Upper lobe of left lung (tissue), 6 donors: ENCODE data around the gene BAG5. TPM values are rescaled to one million over a fixed set of nuclear protein-coding genes. Genes with fewer than 3 reads are reported as not detected.

ENCODE experiments used
- ATAC-seq, 2 donors: fragments of 200-7000 bp; cut with Tn5 transposase; one replicate each; pipeline ENCODE4 v1.9.1; 2022; ENCODE audit warnings: mild to moderate bottlenecking in 2 of 2, moderate library complexity in 2 of 2; ENCODE audit not compliant: low FRiP score in 2 of 2
- DNase-seq, 2 donors: peaks; one replicate each; pipeline ENCODE4 v3.0.0-alpha.2; 2019 to 2020
- H3K27ac ChIP-seq, 4 donors: fragments of 200-600 bp; sonication (generic); one replicate each; pipeline ENCODE4 v1.5.1; 2016 to 2019
- H3K27me3 ChIP-seq, 4 donors: fragments of 200-600 bp; sonication (generic); one replicate each; pipeline ENCODE4 v1.5.1; 2017 to 2019
- H3K36me3 ChIP-seq, 4 donors: fragments of 200-600 bp; sonication (generic); one replicate each; pipeline ENCODE4 v1.5.1; 2016 to 2019
- H3K4me1 ChIP-seq, 4 donors: fragments of 200-600 bp; sonication (generic); one replicate each; pipeline ENCODE4 v1.5.1; 2018 to 2019
- H3K4me3 ChIP-seq, 4 donors: fragments of 200-600 bp; sonication (generic); one replicate each; pipeline ENCODE4 v1.5.1; 2017 to 2019; ENCODE audit warnings: mild to moderate bottlenecking in 2 of 4, moderate library complexity in 1 of 4
- H3K9me3 ChIP-seq, 4 donors: fragments of 200-600 bp; sonication (generic); one replicate each; pipeline ENCODE4 v1.5.1; 2018 to 2019
- EP300 ChIP-seq, 4 donors: sonication (generic); formaldehyde crosslinking; IDR thresholded peaks; one replicate each; pipeline ENCODE4 v1.5.1; 2017; ENCODE audit warnings: antibody characterized with exemption in 4 of 4, control low read depth in 2 of 4
- POLR2A ChIP-seq, 4 donors: fragments of 450-650 bp; IDR thresholded peaks; one replicate each; pipeline ENCODE4 v1.5.1; 2016 to 2017; ENCODE audit warnings: antibody characterized with exemption in 4 of 4, mild to moderate bottlenecking in 2 of 4
- POLR2AphosphoS5 ChIP-seq, 2 donors: sonication (generic); formaldehyde crosslinking; IDR thresholded peaks; one replicate each; pipeline ENCODE4 v1.5.1; 2017; ENCODE audit warnings: antibody characterized with exemption in 2 of 2
- WGBS, 2 donors: methylation state at CpG; one replicate each; pipeline ENCODE4 v1.1.5; 2017 to 2018; 5-methylcytosine and 5-hydroxymethylcytosine counted together
- total RNA-seq, 6 donors: library from RNA; depleted of rRNA in 4 of 6; stranded (reverse); fragments of >200 nt in 4 of 6; gene quantifications; one replicate each; pipeline versions ENCODE4 v1.1.0 to v1.2.1, GENCODE V29; 2016 to 2021
- TF ChIP-seq, protein P1 (sequence below), 6 experiments: fragments of 450-650 bp in 4 of 6; fragments of 200-600 bp in 2 of 6; sonication (generic) in 2 of 6; IDR thresholded peaks; one replicate each; pipeline ENCODE4 v1.5.1; 2016 to 2019; ENCODE audit warnings: antibody characterized with exemption in 6 of 6
- donor health status: DM: no; HTN: no; CAD: no; lungs with moderate emphysema.
- donor health status: DM: no; HTN: yes; CAD: no; lungs with severe emphysema.

BAG5 gene
- total RNA-seq, 6 donors from 2014 or later: 12.6 to 36.9 (median 27.1) TPM

DNA sequence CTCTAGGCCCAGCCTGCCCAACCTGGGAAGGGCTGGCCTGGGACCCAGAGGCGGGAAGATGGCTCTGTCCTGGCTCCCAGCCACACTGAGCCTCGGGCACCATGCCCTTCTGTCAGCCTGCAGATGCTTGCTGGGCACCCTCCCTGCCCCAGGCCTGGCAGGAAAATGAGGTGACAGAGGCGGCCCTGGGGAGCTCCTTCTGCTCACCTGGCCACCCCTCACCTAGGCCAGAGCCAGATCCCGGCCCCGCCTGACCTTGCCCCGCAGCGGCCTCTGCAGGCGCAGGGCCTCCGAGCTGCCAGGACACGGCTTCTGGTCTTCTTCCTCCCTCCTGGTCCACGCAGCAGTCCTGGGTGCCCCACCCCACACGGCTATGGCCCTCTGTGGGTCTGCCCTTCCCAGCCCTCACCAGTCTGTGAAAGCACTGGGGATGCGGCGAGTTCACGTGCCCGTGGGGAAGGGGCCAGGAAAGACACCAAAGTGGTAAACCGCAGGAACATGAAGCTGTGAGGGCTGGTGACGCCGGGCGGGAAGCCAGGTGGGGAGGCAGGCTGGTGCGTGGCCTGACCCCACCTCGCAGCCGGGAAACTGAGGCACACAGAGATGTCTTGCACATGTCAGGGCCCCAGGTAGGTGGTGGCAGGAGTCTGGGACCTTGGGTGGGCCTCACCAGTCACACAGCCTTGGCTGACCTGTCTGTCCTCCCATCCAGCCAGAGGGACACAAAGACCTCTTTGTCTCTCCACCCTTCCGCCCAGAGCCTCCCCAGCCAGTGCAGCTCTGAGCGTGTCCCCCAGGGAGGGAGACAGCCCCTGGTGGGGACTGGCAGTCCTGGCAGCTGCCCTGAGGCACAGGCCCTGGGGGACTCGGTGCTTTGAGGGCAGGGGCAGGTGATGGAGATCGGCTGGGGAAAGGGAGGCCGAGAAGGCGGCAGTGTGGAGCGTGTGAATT lies 12.8 kb downstream of the BAG5 start:
- DNase-seq (peak in 1 of 2 donors; percentile 82), ATAC-seq (no peak)
- Histone ChIP-seq H3K36me3 (peaks cover 0 to under 1% (median 0%) of the 10 kb centered on the region in 4 donors), H3K27ac (peak overlapping the region in 3 of 4 donors; percentile 80 to 85 (median 80)), H3K4me1 (peaks cover 15 to 39% (median 18%) of the 10 kb centered on the region in 4 donors), H3K27me3 (no peaks in the 10 kb centered on the region), H3K4me3 (peak overlapping the region in 1 of 4 donors; percentile 35), H3K9me3 (no peaks in the 10 kb centered on the region)
- TF ChIP-seq POLR2A (IDR thresholded peaks at IDR 0.05) (no peak), POLR2AphosphoS5 (IDR thresholded peaks at IDR 0.05) (no peak), EP300 (IDR thresholded peaks at IDR 0.05) (no peak)
- TF ChIP-seq, protein P1, sequence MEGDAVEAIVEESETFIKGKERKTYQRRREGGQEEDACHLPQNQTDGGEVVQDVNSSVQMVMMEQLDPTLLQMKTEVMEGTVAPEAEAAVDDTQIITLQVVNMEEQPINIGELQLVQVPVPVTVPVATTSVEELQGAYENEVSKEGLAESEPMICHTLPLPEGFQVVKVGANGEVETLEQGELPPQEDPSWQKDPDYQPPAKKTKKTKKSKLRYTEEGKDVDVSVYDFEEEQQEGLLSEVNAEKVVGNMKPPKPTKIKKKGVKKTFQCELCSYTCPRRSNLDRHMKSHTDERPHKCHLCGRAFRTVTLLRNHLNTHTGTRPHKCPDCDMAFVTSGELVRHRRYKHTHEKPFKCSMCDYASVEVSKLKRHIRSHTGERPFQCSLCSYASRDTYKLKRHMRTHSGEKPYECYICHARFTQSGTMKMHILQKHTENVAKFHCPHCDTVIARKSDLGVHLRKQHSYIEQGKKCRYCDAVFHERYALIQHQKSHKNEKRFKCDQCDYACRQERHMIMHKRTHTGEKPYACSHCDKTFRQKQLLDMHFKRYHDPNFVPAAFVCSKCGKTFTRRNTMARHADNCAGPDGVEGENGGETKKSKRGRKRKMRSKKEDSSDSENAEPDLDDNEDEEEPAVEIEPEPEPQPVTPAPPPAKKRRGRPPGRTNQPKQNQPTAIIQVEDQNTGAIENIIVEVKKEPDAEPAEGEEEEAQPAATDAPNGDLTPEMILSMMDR (IDR thresholded peaks at IDR 0.05): no peak
- WGBS, 2 donors: 87 to 93% methylated on average over 23 to 29 of the region's 30 CpGs

DNA sequence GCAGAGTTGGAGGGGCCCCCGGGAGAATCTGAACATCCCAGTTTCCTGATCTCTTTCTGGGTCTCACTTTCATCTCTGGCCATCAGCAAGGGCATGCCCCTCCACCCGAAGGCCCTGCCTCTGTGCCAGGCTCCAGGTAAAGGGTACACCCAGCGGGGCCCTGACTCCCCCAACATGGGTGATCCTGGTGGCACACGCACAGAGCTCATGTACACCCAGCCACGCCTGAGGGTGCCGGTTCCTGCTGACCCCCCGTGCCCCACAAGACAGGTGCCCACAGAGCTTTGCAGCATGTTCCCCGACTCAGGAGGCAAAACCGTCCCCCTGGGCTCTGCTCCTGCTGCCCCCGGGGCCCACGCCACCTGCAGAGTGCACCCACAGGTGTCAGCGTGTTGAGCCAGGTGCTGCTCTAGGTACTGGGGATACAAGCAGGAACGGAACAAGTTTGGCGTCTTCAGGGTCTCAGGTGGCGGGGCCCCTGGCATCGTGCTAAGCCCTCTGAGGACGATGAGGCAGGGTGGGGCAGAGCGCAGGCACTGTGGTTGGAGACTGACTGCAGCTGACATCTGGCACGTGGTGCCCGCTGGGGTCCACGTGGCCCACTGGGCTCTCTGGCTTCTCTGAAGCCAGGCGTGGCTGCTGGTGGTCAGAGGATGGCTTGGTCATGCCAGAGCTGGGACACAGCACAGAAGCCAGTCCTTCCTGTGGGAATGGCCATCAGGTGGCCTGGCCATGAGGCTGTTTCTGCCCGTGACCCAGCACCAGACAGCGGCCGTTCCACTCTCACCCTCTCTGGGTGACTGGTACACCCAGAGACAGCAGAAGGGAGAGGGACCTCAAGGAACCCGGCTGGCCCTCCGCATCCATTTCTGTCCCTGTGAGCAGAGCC lies 13.8 kb downstream of the BAG5 start:
- whole genome bisulfite sequencing, 2 donors: 90 to 94% methylated on average over 13 to 27 of the region's 27 CpGs
- TF ChIP-seq, protein P1 (IDR thresholded peaks at IDR 0.05): no peak
- TF ChIP-seq EP300 (IDR thresholded peaks at IDR 0.05): no peak
- Histone ChIP-seq H3K36me3 (no peaks in the 10 kb centered on the region), H3K9me3 (no peaks in the 10 kb centered on the region), H3K27ac (peak overlapping the region in 1 of 4 donors; percentile 85), H3K4me1 (peaks cover 20 to 48% (median 25%) of the 10 kb centered on the region in 4 donors), H3K4me3 (no peak overlapping the region), H3K27me3 (no peaks in the 10 kb centered on the region)
- DNase-seq: peak in 1 of 2 donors; percentile 67
- no peak for ATAC-seq

DNA sequence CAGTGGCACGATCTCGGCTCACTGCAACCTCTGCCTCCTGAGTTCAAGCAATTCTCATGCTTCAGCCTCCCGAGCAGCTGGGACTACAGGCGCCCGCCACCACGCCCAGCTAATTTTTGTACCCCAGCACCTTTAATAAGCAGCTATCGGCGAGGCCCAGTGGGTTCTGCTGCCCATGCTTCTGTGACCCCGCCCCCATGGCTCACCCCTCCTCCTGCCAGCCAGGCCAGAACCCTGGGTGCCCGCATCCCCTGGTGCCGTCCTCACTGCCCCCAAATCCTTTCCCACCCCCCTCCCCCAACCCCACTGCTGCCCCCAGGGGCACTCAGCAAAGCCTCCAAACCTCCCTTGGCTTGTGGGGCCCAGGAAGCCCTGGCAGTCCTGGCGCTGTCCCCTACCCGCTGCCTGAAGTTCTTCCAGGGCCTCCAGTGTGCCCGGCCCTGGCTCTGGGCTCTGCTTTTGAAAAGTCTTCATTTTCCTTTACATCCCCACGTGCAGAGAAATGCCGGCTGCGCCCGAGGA lies 14.5 kb downstream of the BAG5 start:
- Histone ChIP-seq H3K27ac (no peak overlapping the region), H3K4me1 (peaks cover 27 to 55% (median 32%) of the 10 kb centered on the region in 4 donors), H3K9me3 (no peaks in the 10 kb centered on the region), H3K27me3 (no peaks in the 10 kb centered on the region), H3K4me3 (no peak overlapping the region), H3K36me3 (no peaks in the 10 kb centered on the region)
- ATAC-seq (no peak), DNase-seq (peak in 1 of 2 donors; percentile 67)
- 89 to 94% methylated on average over 16 to 18 of the region's 18 CpGs for WGBS, 2 donors
- no peak for TF ChIP-seq EP300 (IDR thresholded peaks at IDR 0.05)
- no peak for TF ChIP-seq POLR2A (IDR thresholded peaks at IDR 0.05)
- TF ChIP-seq POLR2AphosphoS5 (IDR thresholded peaks at IDR 0.05): no peak
- TF ChIP-seq, protein P1 (IDR thresholded peaks at IDR 0.05): no peak

DNA sequence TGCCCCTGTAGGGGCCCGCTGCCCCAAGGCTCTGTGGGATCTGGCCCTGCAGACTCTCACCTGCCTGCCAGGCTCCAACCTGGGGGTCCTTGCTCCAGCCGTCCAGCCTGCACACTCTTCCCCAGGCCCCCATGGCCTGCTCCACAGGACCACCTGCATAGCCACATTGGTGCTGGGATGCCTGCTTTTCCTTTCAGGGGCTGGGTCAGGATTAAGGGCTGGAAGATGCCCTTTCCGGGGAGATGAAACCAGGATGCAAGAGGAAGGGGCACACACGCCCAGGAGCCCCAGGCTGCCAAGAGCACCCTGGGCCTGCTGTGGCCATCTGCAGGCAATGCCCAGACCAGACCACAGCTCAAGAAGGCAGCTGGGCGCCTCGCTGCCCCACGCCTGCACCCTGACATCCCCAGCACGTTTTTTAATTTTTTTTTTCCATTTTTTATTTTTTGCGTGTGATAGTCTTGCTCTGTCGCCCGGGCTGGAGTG lies 15.0 kb downstream of the BAG5 start:
- no peak for DNase-seq
- Histone ChIP-seq H3K4me1 (peaks cover 32 to 55% (median 37%) of the 10 kb centered on the region in 4 donors), H3K36me3 (no peaks in the 10 kb centered on the region), H3K27ac (no peak overlapping the region), H3K27me3 (no peaks in the 10 kb centered on the region), H3K9me3 (no peaks in the 10 kb centered on the region), H3K4me3 (no peak overlapping the region)
- 90% methylated on average over 9 to 10 of the region's 11 CpGs for WGBS, 2 donors
- no peak for ATAC-seq
- TF ChIP-seq, protein P1 (IDR thresholded peaks at IDR 0.05): no peak
- TF ChIP-seq POLR2A (IDR thresholded peaks at IDR 0.05): no peak
- no peak for TF ChIP-seq POLR2AphosphoS5 (IDR thresholded peaks at IDR 0.05)
- no peak for TF ChIP-seq EP300 (IDR thresholded peaks at IDR 0.05)
